Muscle layer of duodenum (tissue), 2 donors: ENCODE measurements around the gene DPYSL4.

ENCODE experiments used
- H3K27ac ChIP-seq: one replicate; pipeline ENCODE4 v1.7.0; 2013; ENCODE audit warnings: mild to moderate bottlenecking, low read length
- H3K27me3 ChIP-seq: one replicate; pipeline ENCODE4 v1.7.0; 2013; ENCODE audit warnings: low read depth, mild to moderate bottlenecking, control low read depth, low read length
- H3K36me3 ChIP-seq, 2 donors: one replicate each; pipeline ENCODE4 v1.7.0; 2013; ENCODE audit warnings: low read length in 2 of 2, control low read depth in 1 of 2, mild to moderate bottlenecking in 1 of 2; ENCODE audit not compliant: insufficient read depth in 2 of 2, control insufficient read depth in 1 of 2
- H3K4me1 ChIP-seq, 2 donors: one replicate each; pipeline ENCODE4 v1.7.0; 2013; ENCODE audit warnings: low read length in 2 of 2, mild to moderate bottlenecking in 2 of 2, control low read depth in 1 of 2, moderate library complexity in 1 of 2; ENCODE audit not compliant: insufficient read depth in 2 of 2, control insufficient read depth in 1 of 2
- H3K4me3 ChIP-seq, 2 donors: one replicate each; pipeline ENCODE4 v1.7.0; 2013; ENCODE audit warnings: low read length in 2 of 2, low read depth in 1 of 2, mild to moderate bottlenecking in 1 of 2
- H3K9me3 ChIP-seq, 2 donors: one replicate each; pipeline ENCODE4 v1.7.0; 2013; ENCODE audit warnings: low read length in 2 of 2, control low read depth in 1 of 2, mild to moderate bottlenecking in 1 of 2; ENCODE audit not compliant: control insufficient read depth in 1 of 2
- donor health status: healthy.

The DPYSL4 gene

DNA sequence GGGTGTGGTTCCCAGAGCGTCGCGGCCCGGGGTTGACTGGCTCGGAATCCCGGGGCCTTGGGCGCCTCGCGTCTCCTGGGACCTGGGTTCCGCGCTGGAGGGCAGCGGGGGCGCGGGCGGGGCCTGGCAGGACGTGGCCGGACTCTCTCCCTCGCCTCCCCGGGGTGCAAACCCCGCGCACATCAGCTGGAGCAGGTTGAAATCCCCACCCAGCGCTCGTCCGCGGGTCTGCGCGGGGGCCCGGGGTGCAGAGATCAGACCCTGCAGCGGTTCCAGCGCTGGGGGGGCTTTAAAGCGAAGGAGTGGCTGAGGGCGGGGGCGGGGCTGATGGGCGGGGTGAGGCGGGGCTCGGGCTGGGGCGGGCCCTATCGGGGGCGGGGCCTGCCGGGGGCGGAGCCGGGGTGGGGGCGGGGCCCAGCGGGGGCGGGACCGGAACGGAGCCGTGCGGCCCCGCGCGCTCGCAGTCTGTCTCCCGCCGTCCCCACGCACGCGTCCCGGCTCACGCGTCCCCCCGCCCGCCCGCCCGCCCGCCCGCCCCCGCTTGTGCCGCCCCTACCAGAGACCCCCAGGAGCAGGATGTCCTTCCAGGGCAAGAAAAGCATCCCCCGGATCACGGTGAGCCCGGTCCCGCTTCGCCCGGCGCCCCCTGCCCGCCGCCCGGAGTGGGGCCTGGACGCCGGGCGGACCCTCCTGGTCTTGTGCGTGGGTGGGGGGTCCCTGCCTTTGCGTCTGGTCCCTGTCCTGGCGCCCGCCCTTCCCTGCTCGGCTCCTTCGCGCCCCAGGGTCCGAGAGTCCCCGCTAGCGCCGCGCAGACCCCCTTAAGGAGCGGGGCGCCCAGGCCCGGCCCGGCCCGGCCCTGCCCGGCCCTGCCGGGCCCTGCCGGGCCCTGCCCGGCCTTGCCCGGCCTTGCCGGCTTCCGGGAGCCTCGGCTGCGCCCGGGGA lies at the start of gene DPYSL4:
TSS of gene DPYSL4 (plus strand) at position 461 of the 942 bp plus-strand sequence. CDS start at position 577, 116 bp downstream.
- H3K4me1 ChIP-seq, result peaks cover 0 to 27% of the 10 kb centered on the region in 2 donors
- peak within 1 kb of the TSS; percentile 16 to 60 for H3K4me3 ChIP-seq
- H3K27me3 ChIP-seq, result peaks cover 26% of the 10 kb centered on the region
- no peaks in the 10 kb centered on the region for H3K36me3 ChIP-seq
- no peaks in the 10 kb centered on the region for H3K9me3 ChIP-seq
- no peak within 1 kb of the TSS for H3K27ac ChIP-seq

DNA sequence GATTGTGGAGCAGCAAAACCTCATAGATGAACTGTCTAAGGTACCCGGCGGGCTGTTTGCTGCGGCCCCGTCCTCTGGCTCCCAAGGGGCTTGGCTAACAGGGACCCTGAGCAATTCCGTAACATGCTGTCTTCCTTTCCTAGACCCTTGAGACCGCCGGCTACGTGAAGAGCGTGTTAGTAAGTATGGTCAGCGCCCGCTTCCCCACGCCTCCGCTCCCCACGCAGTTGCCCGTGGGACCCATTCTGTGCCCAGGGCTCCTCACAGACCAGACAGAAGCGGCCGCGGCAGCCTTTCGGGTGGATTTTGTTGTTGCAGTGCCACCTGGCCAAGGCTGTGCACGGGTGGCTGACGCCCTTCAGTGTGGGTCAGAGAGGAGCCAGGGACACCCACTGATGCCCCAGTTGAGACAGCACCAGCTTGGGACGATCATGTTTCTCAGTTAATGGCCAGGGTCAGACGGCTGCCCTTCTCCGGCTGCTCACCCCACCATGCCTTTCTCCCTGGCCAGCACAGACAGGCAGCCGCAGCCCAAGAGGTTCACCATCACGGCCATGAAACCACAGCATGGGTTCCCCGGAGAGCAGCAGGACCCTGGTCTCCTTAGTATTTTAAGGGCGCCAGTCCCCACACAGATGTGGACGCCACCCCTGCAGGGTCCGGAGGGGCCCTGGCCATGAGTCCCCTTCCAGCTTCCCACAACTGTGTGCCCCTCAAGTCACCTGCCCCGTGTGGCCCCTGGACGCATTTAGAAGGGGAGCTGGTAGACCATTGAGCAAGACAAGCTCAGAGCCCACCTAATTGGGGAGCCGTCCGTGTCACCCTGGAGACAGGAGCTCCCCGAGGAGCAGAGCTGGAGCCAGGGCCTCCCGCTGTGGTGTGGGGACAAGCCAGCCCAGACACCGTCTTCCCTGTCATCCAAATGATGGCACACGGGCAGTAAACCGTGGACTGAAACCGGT lies 49.4 kb upstream of the DPYSL4 start:
- H3K27me3 ChIP-seq, result no peaks in the 10 kb centered on the region
- H3K27ac ChIP-seq, result no peak overlapping the region
- no peak overlapping the region for H3K4me3 ChIP-seq
- peaks cover 0 to under 1% of the 10 kb centered on the region in 2 donors for H3K4me1 ChIP-seq
- H3K9me3 ChIP-seq, result no peaks in the 10 kb centered on the region
- peaks cover 0 to 5% of the 10 kb centered on the region in 2 donors for H3K36me3 ChIP-seq

DNA sequence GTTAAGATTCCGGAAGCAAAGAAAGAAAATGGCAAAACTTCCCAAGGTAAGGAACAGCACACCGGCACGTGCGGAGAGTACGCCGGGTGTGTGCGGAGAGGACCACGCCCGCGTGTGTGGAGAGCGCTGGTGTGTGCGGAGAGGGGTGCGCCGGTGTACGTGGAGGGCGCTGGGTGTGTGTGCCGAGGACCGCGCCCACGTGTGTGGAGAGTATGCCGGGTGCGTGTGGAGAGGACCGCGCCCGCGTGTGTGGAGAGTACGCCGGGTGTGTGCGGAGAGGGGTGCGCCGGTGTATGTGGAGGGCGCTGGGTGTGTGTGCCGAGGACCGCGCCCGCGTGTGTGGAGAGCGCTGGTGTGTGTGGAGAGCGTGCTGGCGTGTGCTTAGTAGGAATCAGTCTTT lies 48.6 kb upstream of the DPYSL4 start:
- H3K27ac ChIP-seq, result no peak overlapping the region

DNA sequence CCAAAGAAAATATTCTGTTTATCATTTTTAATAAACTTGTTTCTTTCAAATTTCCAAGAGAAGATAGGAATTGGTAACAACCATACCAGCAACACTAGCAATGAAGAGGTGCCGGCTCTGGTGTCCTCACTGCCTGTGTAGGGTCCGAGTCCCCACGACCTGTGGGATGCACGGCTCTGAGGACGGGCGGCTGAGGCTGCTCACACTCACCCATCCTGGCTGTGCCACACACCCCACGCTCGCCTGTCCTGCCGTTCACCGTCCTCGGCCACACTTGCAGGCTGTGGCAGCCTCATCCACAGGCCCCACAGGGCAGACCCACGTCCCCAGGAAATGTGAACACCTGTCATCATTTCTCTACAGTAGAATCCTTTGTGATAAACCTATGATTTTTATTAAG lies 48.2 kb upstream of the DPYSL4 start:
- Histone ChIP-seq H3K36me3 (peaks cover 0 to 5% of the 10 kb centered on the region in 2 donors), H3K27ac (no peak overlapping the region), H3K4me1 (peaks cover 0 to 11% of the 10 kb centered on the region in 2 donors), H3K4me3 (no peak overlapping the region), H3K27me3 (no peaks in the 10 kb centered on the region), H3K9me3 (no peaks in the 10 kb centered on the region)

More for the DNA sequence above, 48.6 kb upstream of the DPYSL4 start:
- Histone ChIP-seq H3K27me3 (no peaks in the 10 kb centered on the region), H3K4me3 (no peak overlapping the region), H3K9me3 (no peaks in the 10 kb centered on the region), H3K4me1 (peaks cover 0 to 7% of the 10 kb centered on the region in 2 donors), H3K36me3 (peaks cover 0 to 5% of the 10 kb centered on the region in 2 donors)

DNA sequence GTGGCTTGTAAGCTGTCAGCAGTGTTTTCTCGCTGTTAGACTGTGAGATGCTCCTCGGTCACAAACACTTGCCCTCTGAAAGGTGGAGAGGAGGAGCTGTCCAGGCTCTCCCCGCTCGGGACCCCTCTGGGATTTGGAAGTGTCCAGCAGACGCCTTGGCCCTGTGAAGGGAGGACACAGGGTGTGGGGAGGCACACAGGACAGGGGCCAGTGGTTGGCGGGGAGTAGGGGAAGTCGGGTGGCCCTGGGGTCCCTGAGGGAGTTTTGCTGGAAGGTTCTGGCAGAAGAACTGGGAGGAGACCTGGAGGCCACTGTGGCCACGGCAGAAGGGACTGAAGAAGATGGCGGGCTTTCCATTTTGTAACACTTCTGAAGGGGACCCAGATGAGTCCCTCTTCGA lies 47.2 kb upstream of the DPYSL4 start:
- Histone ChIP-seq H3K27ac (no peak overlapping the region), H3K4me1 (peaks cover 0 to 11% of the 10 kb centered on the region in 2 donors), H3K27me3 (no peaks in the 10 kb centered on the region), H3K36me3 (peaks cover 0 to 5% of the 10 kb centered on the region in 2 donors), H3K9me3 (no peaks in the 10 kb centered on the region), H3K4me3 (no peak overlapping the region)

DNA sequence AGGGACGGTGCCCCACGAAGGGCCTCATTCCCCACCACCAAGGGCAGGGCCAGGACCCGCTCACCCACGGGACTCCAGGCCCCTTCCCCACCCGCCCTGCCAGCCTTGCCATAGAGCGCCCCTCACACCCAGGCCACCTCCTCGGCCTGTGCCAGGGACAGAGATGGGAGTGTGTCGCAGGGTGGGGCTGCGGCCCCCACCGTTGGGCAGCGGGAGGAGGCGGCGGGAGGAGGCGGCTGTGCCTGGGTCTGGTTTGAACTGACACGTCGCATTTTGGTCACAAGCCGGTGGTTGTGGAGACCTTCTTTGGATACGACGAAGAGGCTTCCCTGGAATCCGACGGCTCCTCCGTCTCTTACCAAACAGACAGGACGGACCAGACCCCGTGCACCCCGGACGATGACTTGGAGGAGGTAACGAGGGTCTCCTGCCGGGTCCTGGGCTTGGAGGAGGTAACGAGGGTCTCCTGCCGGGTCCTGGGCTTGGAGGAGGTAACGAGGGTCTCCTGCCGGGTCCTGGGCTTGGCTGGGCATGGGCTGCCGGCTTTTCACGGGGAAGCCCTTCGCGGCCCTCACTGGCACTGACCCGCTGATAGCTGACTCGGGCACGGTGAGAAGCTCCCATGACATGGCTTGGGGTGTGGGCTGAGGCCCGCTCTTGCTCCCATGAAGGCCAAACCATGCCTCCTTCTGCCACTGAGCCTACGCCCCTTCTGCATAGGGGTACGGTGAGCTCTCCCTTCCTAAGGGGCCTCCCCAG lies 46.4 kb upstream of the DPYSL4 start:
- Histone ChIP-seq H3K27ac (no peak overlapping the region), H3K4me3 (no peak overlapping the region), H3K27me3 (no peaks in the 10 kb centered on the region), H3K36me3 (peaks cover 0 to 1% of the 10 kb centered on the region in 2 donors), H3K9me3 (no peaks in the 10 kb centered on the region), H3K4me1 (peaks cover 0 to 11% of the 10 kb centered on the region in 2 donors)

DNA sequence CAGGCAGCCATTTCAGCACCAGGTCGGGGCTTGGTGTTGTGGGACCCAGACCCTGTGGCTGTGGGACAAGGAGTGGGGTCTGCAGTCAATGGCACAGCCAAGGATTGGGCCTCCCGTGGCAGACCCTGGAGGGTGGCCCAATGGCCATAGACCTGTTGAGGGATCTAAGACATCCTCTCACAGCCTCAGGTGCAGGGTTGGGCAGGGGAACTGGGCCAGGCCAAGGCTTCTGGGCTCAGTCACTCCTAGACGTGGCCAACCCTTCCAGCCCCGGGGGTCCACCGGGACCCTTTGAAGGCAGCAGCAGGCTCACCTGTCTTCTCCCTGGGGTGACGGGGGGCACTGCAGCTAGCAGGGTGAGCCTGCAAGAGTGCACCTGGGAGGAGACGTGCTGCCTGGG lies 45.7 kb upstream of the DPYSL4 start:
- Histone ChIP-seq H3K27me3 (no peaks in the 10 kb centered on the region), H3K9me3 (no peaks in the 10 kb centered on the region)

DNA sequence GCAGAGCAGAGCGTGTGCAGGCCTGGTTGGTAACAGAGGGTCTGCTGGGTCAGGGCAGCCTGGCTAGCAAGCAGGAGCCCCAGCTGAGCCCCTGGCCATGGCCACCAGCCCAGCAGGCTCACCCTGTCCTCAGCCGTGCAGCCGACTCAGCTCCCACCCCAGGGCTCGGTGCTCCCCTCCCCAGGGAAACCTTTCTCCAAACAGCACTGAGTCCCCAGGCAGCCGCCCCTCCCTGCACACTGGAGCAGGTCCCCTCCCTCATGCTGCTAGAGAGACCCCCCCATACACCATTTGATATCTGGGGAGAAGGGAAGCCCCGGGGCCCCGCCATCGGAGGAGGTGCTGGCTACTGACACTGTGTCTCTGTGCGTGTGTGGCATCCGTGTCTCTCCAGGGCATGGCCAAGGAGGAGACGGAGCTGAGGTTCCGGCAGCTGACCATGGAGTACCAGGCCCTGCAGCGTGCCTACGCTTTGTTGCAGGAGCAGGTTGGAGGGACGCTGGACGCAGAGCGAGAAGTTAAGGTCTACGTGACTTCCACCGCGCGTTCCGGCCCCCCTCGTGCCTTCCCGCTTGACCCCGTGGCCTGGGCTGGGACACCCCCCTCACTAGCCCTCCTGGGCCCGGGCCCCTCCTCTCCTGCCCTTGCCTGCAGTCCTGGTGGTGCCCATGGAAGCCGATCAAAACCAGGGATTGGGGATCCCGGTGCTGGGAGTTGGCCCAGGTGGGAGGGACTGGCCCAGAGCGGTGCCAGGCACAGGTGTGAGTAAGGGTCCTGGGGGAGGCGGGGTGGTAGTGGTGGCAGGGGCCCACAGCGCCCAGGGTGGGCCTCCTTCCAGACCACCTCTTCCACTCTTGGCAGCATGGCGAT lies 45.0 kb upstream of the DPYSL4 start:
- H3K4me3 ChIP-seq, result no peak overlapping the region
- H3K4me1 ChIP-seq, result peaks cover 0 to 11% of the 10 kb centered on the region in 2 donors
- H3K27ac ChIP-seq, result no peak overlapping the region
- H3K9me3 ChIP-seq, result no peaks in the 10 kb centered on the region
- H3K36me3 ChIP-seq, result no peaks in the 10 kb centered on the region
- H3K27me3 ChIP-seq, result no peaks in the 10 kb centered on the region

More for the DNA sequence above, 45.7 kb upstream of the DPYSL4 start:
- Histone ChIP-seq H3K36me3 (no peaks in the 10 kb centered on the region), H3K4me1 (peaks cover 0 to 11% of the 10 kb centered on the region in 2 donors), H3K4me3 (no peak overlapping the region), H3K27ac (no peak overlapping the region)

DNA sequence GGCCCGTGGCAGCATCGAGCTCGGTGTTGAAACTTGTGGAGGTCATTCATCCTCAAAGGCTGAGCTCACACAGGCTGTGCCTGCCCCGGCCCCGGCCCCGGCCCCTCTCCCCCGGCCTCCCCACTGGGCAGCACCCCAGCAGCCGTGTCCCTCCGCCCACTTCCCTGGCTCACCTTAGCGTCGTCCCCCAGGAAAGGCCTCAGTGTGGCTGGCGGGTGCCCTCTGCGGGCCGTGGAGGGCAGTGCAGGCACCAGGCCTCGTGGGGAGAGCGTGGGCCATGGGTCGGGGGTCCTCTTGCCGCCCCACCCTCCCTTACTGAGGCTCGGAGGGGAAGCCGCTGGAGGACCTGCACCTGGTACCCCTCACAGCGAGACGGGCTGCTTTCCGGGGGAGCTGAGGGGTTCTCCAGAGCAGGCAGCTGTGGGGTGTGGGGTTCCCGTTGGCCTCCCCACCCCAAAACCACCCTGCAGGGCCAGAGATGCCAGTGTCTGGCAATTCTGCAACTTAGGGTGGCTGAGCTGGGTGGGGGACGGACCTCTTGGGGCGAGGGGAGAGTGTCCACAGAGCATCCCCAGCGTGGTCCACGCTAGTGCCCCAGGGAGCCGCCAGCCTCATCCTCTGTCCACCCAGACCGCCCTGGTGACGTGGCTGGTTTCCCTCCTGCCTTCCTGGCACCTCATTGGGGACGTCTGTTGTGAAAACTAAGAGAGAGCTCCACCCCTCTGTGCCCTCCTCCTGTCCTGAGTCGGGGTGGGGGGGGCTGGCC lies 44.2 kb upstream of the DPYSL4 start:
- no peaks in the 10 kb centered on the region for H3K9me3 ChIP-seq
- no peaks in the 10 kb centered on the region for H3K27me3 ChIP-seq
- no peaks in the 10 kb centered on the region for H3K36me3 ChIP-seq
- no peak overlapping the region for H3K4me3 ChIP-seq
- peaks cover 0 to 11% of the 10 kb centered on the region in 2 donors for H3K4me1 ChIP-seq
- no peak overlapping the region for H3K27ac ChIP-seq
